HUDEP-2 (cell line): ENCODE data around the gene KRTAP5-7.
"Not testable (repeated sequence)": the region's sequence is repeated elsewhere in the genome, so short reads cannot be mapped to it uniquely, and the experiment has no call there.

Source experiments
- DNase-seq, 76 experiments: peaks; one replicate each; lab custom pipeline; 2025; ENCODE audit not compliant: unreplicated experiment in 76 of 76; lab: John Stamatoyannopoulos, UW

Gene KRTAP5-7, protein sequence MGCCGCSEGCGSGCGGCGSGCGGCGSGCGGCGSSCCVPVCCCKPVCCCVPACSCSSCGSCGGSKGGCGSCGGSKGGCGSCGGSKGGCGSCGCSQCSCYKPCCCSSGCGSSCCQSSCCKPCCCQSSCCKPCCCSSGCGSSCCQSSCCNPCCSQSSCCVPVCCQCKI

DNA sequence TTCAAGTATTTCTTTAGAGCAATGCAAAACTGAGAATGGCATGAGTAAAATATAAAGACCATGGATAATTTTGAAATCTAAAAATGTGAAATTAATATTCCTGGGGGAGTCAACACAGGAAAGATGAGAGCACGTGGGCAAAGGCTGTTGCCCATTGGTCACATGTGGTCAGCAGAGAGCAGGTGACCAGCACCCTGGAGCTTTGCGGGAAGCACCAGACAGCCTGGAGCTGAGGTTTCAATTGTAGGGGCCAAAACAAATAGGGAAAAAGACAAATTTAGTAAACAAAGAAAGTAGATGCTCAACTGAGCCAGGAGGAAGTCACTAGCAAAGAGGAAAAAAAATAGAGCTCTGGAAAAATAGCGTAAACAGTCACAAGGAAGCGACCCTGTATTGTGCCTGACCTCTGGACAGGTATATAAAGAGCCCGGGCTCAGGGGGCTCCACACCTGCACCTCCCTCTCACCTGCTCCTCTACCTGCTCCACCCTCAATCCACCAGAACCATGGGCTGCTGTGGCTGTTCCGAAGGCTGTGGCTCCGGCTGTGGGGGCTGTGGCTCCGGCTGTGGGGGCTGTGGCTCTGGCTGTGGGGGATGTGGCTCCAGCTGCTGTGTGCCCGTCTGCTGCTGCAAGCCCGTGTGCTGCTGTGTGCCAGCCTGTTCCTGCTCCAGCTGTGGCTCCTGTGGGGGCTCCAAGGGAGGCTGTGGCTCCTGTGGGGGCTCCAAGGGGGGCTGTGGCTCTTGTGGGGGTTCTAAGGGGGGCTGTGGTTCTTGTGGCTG, at the start of gene KRTAP5-7:
Gene KRTAP5-7 (plus strand): TSS at position 472 of the 780 bp plus-strand sequence. CDS start 34 bp downstream, at position 506.
- DNase-seq = not testable (repeated sequence)

- no peak for DNase-seq
Observed at GRCh38 chr11:71477641-71478527, 49.2 kb upstream of the KRTAP5-7 start.

- DNase-seq = no peak
Observed at GRCh38 chr11:71478528-71478840, 48.6 kb upstream of the KRTAP5-7 start.

- DNase-seq = no peak
Observed at GRCh38 chr11:71481101-71481960, 45.7 kb upstream of the KRTAP5-7 start.

DNA sequence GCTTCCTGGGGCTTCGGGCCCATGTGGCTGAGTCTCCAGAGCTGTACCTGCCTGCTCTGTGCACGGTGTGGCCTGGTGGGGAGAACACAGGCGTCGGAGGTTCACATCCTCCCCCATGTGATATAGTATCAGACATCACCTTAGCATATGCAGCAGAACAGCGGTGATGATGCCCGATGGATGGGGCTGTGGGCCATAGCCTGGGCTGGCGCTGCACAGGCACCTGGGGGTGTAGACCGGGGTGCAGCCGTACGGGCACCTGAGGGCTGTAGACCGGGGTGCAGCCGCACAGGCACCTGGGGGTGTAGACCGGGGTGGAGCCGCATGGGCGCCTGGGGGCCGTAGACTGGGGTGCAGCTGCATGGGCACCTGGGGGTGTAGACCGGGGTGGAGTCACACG, 44.9 kb upstream of the KRTAP5-7 start:
- no peak for DNase-seq

- DNase-seq = no peak
Observed at GRCh38 chr11:71482746-71483364, 44.2 kb upstream of the KRTAP5-7 start.

DNA sequence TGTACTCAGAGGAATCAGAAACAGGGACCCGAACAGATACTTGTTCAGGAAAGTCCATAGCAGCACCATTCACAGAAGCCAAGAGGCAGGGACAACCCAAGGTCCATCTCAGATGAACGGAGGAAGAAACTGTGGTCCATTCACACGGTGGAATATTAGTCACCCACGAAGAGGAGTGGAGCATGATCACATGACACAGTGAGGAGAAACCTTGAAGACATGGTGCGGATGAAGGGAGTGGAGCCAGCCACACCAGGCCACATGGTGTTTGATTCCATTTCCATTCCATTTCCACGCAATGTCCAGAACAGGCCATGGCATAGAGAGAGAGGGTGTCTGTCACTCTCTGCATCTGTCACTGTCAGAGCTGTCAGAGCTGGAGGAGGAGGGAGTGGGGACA, 43.4 kb upstream of the KRTAP5-7 start:
- no peak for DNase-seq

DNA sequence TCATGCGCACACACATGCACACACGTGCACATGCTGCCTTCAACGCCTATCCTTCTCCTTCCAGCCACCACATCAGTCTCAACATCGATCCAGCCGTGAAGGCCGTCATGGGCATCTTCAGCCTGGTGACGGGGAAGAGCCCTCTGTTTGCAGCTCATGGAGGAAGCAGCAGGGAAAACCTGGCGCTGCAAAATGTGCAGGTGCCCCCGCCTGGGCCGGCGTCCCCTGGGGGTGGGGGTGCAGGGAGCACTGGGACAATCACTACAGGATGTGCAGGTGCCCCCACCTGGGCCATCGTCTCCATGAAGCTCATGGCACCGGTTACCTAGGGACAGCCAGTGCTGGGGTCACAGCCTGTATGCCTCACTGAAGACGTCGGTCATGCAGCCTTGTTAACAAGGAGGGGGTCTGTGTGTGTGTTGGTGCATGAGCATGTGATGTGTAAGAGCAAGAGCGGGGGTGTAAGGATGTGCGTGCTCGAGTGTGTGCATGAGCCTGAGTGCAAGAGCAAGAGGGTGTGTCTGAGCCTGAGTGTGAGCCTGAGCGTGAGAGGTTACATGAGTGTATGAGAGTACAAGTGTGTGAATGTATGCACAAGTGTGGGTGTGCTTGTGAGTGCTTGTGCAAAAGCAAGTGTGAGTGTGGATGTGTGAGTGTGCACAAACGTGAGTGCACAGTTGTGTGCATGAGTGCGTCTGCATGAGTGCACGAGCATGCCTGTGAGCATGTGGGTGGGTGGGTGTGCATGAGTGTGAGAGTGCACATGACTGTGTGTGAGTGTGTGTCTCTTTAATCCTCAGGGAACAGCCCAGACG, 42.6 kb upstream of the KRTAP5-7 start:
- no peak for DNase-seq

DNA sequence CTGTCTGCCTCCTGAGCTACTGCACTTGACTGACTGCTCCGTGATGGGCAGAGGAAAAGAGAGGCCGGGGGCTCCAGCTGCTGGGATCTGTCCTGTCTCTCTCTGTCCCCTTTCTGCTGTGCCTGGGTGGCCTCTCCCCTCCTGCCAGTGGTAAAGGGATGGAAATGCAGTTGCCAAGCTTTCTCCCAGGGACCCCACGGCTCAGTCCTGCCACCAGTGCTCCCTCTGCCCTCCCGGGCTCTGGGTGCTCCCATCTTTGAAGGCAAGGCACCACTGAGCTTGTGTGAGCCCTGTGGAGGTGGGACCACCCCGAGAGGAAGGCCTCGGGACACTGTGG, 42.0 kb upstream of the KRTAP5-7 start:
- DNase-seq = no peak

- DNase-seq = no peak
Observed at GRCh38 chr11:71485466-71485865, 41.6 kb upstream of the KRTAP5-7 start.

DNA sequence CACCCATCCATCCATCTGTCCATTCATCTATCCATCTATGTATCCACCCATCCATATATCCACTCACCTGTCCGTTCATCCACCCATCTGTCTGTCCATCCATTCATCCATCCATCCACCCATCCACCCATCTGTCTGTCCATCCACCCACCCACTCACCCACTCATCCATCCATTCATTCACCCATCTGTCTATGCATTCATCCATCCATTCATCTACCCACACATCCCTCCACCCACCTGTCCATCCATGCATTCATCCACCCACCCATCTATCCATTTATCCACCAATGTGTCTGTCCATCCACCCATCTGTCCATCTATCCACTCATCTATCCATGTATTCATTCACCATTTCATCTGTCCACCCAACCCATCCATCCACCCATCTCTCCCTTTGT, 40.7 kb upstream of the KRTAP5-7 start:
- DNase-seq = no peak

- DNase-seq = no peak
Observed at GRCh38 chr11:71488681-71489270, 38.3 kb upstream of the KRTAP5-7 start.

- no peak for DNase-seq
Observed at GRCh38 chr11:71489311-71490043, 37.6 kb upstream of the KRTAP5-7 start.

DNA sequence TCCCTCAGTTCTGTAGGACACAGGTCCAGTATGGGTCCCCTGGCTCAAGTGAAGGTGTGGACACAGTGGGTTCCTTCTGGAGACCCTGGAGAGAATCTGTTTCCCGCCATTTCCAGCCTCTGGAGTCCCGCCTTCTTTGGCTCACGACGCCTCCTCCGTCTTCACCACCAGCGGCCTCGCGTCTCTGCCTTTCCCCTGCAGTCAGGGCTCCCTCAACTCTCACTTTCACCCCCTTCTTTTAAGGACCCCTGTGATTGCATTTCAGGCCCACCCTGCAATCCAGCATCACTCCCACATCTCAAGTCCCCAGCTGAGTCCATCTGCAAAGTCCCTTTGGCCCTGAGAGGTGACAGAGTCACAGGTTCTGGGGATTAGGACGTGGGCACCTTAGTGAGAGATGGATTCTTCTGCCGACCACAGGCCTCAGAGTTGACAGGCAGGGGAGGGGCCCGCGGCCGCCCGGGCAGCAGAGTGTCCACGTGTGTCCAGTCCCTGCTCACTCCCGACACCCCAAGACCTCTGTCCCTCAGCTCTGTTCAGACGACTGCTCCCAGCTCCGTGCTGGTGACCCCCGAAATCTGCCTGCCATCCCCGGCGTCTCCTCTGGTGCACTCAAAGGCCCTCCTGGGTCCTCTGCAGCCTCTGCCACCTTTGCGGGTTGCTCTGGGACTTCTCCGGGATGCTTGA, 36.9 kb upstream of the KRTAP5-7 start:
- no peak for DNase-seq

DNA sequence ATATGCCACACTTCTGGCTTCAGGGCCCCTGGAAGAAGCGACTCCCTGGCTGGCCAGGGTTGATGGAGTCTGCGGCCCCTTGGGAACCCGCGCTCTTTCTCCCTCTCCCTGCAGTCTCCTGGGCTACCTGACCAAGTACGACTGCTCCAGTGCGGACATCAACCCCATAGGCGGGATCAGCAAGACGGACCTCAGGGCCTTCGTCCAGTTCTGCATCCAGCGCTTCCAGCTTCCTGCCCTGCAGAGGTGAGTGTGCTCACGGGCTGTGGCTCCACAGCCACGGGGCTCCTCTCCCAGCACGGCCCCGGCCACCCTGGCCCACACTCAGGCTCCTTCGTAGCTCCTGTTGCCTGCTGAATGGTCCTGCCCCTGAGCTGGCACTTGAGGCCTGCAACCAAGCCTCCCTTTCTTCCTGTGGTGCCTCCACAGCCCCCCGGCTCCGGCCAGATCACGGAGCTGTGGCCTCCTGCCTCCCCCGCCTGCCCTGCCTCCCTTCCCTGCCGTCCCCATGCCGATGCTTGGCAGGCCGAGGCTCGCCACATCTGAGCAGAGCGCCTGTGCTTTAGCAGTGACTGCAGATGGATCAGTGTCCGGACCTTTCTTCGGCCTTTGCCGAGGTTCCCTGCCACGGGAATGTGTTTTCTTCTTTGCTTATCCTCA, 36.2 kb upstream of the KRTAP5-7 start:
- DNase-seq = no peak

- DNase-seq = no peak
Observed at GRCh38 chr11:71491531-71491930, 35.5 kb upstream of the KRTAP5-7 start.

- DNase-seq = no peak
Observed at GRCh38 chr11:71491940-71492339, 35.1 kb upstream of the KRTAP5-7 start.
